Neuronal stem cell (in vitro differentiated cells): ENCODE data around the gene PFDN1.

Source experiments
- DNase-seq: peaks from one replicate; pipeline ENCODE4 v3.0.0-alpha.2; 2013; ENCODE audit warnings: low spot score
- H2AFZ ChIP-seq: one replicate; pipeline ENCODE4 v1.6.1; 2013; ENCODE audit warnings: mild to moderate bottlenecking, low read length, inconsistent platforms
- H2AK5ac ChIP-seq: 2 replicates; pipeline ENCODE4 v1.6.1; 2013; ENCODE audit warnings: low read depth, mild to moderate bottlenecking, inconsistent platforms, low read length, moderate library complexity, mixed read lengths
- H2BK120ac ChIP-seq: 2 replicates; pipeline ENCODE4 v1.6.1; 2013; ENCODE audit warnings: low read depth, mild to moderate bottlenecking, inconsistent platforms, low read length, moderate library complexity, mixed read lengths
- H2BK12ac ChIP-seq: one replicate; pipeline ENCODE4 v1.6.1; 2013; ENCODE audit warnings: low read length, inconsistent platforms
- H2BK15ac ChIP-seq: 2 replicates; pipeline ENCODE4 v1.6.1; 2013; ENCODE audit warnings: mild to moderate bottlenecking, low read length, inconsistent platforms, mixed read lengths
- H2BK5ac ChIP-seq: one replicate; pipeline ENCODE4 v1.6.1; 2013; ENCODE audit warnings: inconsistent platforms, mild to moderate bottlenecking, low read length, moderate library complexity
- H3K14ac ChIP-seq: one replicate; pipeline ENCODE4 v1.6.1; 2013; ENCODE audit warnings: low read length, inconsistent platforms
- H3K18ac ChIP-seq: 2 replicates; pipeline ENCODE4 v1.6.1; 2013; ENCODE audit warnings: low read length, inconsistent platforms
- H3K23ac ChIP-seq: 2 replicates; pipeline ENCODE4 v1.6.1; 2013; ENCODE audit warnings: low read depth, mild to moderate bottlenecking, mixed read lengths, low read length, inconsistent platforms; ENCODE audit not compliant: poor library complexity
- H3K27ac ChIP-seq: replicated peaks from 3 replicates; pipeline ENCODE4 v1.5.1; 2013; ENCODE audit warnings: low read length, inconsistent platforms
- H3K27me3 ChIP-seq, 3 experiments: 2 replicates each; pipeline ENCODE4 v1.6.1; 2013; ENCODE audit warnings: low read length in 3 of 3, mild to moderate bottlenecking in 2 of 3, inconsistent platforms in 1 of 3, low read depth in 1 of 3, mixed read lengths in 1 of 3, moderate library complexity in 1 of 3; ENCODE audit not compliant: control insufficient read depth in 3 of 3, insufficient read depth in 3 of 3
- H3K36me3 ChIP-seq, 2 donors: replicated peaks in 1 of 2; 2 replicates each; pipeline ENCODE4 v1.6.1; 2013; ENCODE audit warnings: low read length in 2 of 2; ENCODE audit not compliant: control insufficient read depth in 2 of 2, insufficient read depth in 2 of 2
- H3K4ac ChIP-seq: 2 replicates; pipeline ENCODE4 v1.6.1; 2013; ENCODE audit warnings: inconsistent platforms, mild to moderate bottlenecking, low read length, moderate library complexity
- H3K4me1 ChIP-seq, 2 donors: 1 replicate in 1 of 2; 2 replicates in 1 of 2; pipeline ENCODE4 v1.6.1; 2013; ENCODE audit warnings: low read length in 2 of 2, low read depth in 1 of 2; ENCODE audit not compliant: control insufficient read depth in 2 of 2, insufficient read depth in 1 of 2
- H3K4me2 ChIP-seq: one replicate; pipeline ENCODE4 v1.6.1; 2013; ENCODE audit warnings: mild to moderate bottlenecking, low read length, inconsistent platforms; ENCODE audit not compliant: insufficient read depth, poor library complexity, severe bottlenecking
- H3K4me3 ChIP-seq, 2 donors: 2 replicates each; pipeline ENCODE4 v1.5.1; 2013; ENCODE audit warnings: low read length in 2 of 2, mild to moderate bottlenecking in 2 of 2, inconsistent platforms in 1 of 2, moderate library complexity in 1 of 2
- H3K79me1 ChIP-seq: one replicate; pipeline ENCODE4 v1.6.1; 2013; ENCODE audit warnings: low read depth, mild to moderate bottlenecking, inconsistent platforms, low read length, moderate library complexity
- H3K9ac ChIP-seq: one replicate; pipeline ENCODE4 v1.6.1; 2013; ENCODE audit warnings: mild to moderate bottlenecking, low read depth, low read length, inconsistent platforms; ENCODE audit not compliant: poor library complexity
- H3K9me3 ChIP-seq, 2 donors: replicated peaks in 1 of 2; 2 replicates each; pipeline versions ENCODE3 to v1.6.1; 2013; ENCODE audit warnings: low read length in 2 of 2, mild to moderate bottlenecking in 2 of 2, inconsistent platforms in 1 of 2, low read depth in 1 of 2, mixed read lengths in 1 of 2, moderate library complexity in 1 of 2; ENCODE audit not compliant: control insufficient read depth in 2 of 2, insufficient read depth in 1 of 2
- H4K8ac ChIP-seq: one replicate; pipeline ENCODE4 v1.6.1; 2013; ENCODE audit warnings: low read depth, mild to moderate bottlenecking, inconsistent platforms, low read length, moderate library complexity
- H4K91ac ChIP-seq: one replicate; pipeline ENCODE4 v1.6.1; 2013; ENCODE audit warnings: low read length, low read depth, mild to moderate bottlenecking, inconsistent platforms; ENCODE audit not compliant: poor library complexity
- WGBS, 2 donors: extraction: QIAGEN DNeasy Blood & Tissue Kit; methylation state at CpG; one replicate each; pipeline ENCODE4 v1.1.7; 2013; ENCODE audit warnings: missing lambda C conversion rate in 2 of 2, mixed read lengths in 1 of 2; ENCODE audit not compliant: insufficient read length in 2 of 2, insufficient replicate concordance in 1 of 2; ENCODE audit errors: extremely low coverage in 2 of 2; 5-methylcytosine and 5-hydroxymethylcytosine counted together

PFDN1 gene

DNA sequence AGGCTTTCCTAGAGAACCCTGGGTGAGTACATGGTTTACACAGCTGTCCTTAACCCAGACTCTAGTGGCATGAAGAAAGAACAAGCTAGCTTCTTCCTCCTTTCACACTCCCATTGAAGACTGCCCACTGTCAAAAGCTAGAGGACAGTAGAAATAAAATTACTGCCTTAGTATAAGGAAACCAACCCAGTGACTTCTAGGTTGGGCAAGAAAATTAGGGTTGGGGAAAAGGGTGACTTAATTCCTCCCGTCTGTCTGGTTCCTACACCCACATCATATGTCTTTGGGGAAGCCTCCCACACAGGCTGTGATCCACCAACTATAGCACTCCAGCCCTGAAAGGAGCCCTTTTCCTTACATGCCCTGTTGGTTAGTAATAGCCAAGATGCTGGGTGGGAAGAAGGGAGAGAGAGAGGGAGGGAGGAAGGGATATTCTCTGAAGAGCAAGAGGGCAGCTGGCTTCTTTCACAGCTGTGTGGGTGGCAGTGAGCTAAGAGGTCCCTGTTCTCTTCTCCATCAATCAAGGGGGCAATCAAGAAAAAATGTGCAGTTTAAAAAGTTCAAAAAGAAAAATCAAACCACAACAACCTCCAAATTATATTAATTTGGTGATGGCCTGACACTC lies 21.8 kb upstream of the PFDN1 start:
- Histone ChIP-seq H2BK5ac (no peak overlapping the region), H3K14ac (no peak overlapping the region), H3K18ac (no peak overlapping the region), H3K4me2 (no peak overlapping the region), H3K4ac (no peak overlapping the region), H3K27me3 (no peaks in the 10 kb centered on the region), H3K79me1 (no peaks in the 10 kb centered on the region), H4K8ac (no peak overlapping the region), H3K27ac (no peak overlapping the region), H2BK120ac (peak overlapping the region; percentile 30), H4K91ac (no peak overlapping the region), H3K4me1 (peaks cover 22 to 36% of the 10 kb centered on the region in 2 donors), H2BK12ac (no peak overlapping the region), H2AK5ac (no peak overlapping the region), H2BK15ac (peak overlapping the region; percentile 11), H3K23ac (no peak overlapping the region), H3K4me3 (no peak overlapping the region), H2AFZ (peak overlapping the region; percentile 4), H3K36me3 (no peaks in the 10 kb centered on the region), H3K9ac (no peak overlapping the region), H3K9me3 (no peaks in the 10 kb centered on the region)
- no peak for DNase-seq
- WGBS, 2 donors, result no CpG with 5 or more reads among the region's 1 CpG

DNA sequence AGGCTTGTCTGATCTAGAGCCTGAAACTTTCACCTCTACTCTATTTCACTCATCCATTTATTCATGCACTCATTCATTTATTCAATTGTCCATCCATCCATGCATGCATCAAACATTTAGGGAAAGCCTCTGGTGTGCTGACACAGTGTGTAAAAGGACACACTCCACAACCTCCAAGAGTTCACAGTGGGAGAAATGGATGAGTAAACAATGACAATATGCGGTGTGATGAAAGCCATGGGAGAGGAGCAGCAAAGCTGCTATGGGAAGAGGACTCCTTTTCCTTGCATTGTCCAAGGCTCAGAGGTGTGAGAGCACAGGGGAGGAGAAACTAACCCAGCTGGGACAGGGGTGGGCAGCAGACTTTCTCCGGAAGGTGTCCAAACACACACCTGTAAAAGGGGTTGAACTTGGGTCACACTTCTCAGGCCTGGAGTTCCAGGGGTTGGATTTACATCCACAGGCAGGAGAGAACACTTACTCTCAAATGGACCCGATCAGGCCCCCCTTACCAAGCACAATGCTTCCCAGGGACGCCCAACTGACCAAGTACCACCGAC lies 21.2 kb upstream of the PFDN1 start:
- Histone ChIP-seq H3K4me3 (no peak overlapping the region), H4K8ac (no peak overlapping the region), H3K4ac (no peak overlapping the region), H3K14ac (no peak overlapping the region), H3K18ac (no peak overlapping the region), H2BK5ac (no peak overlapping the region), H3K23ac (no peak overlapping the region), H4K91ac (no peak overlapping the region), H2BK120ac (peak overlapping the region; percentile 30), H2AK5ac (no peak overlapping the region), H3K36me3 (no peaks in the 10 kb centered on the region), H3K79me1 (no peaks in the 10 kb centered on the region), H3K4me1 (peaks cover 22 to 36% of the 10 kb centered on the region in 2 donors), H3K9ac (no peak overlapping the region), H3K4me2 (no peak overlapping the region), H2AFZ (peak overlapping the region; percentile 4), H3K27me3 (no peaks in the 10 kb centered on the region), H2BK15ac (no peak overlapping the region), H2BK12ac (no peak overlapping the region), H3K27ac (no peak overlapping the region), H3K9me3 (no peaks in the 10 kb centered on the region)
- no peak for DNase-seq
- WGBS, 2 donors, result no CpG with 5 or more reads among the region's 5 CpGs

DNA sequence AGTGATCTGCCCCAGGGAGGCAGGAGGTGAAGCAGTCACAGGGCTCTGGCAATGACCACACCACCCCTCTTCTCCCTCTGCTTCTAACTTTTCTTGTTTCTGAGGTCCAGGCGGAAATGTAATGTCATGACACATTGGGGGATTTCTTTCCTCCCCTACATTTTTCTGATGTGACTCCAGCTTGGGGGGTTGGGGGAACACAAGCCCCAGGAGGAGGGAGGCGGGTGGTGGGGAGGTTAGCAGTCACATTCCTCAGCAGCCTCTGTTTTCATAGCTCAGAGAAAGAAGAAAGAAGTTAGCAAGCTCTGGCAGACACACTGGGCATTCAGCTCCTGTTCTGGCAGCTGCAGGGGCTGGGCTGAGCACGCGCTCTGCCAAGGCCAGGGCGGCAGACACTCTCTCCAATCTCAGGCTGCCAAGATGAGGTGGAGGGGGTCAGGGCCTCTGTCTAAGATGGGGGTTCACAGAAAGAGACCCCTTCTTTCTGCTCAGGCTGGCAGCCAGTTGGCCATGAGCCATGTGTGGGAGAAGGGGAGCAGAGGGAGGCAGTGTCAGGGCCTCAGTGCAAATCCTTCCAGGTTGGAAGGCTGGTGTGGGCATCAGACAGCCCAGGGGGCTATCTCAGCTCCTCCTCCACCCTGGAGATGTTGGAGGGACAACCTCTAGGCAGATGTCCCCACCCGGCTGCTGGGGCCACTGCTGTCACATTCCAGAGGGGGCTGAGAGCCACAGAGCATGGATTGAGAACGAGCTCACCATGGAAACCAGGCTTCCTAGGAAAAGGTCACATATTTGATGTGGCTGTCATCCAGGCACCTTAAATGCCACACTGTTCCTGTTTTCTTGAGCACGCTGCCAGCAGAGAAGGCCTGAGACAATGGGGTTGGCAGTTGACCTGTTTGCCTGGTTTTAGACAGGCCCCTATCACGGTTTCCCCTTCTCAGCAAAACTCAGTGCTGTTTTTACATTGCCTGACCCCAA lies 20.1 kb upstream of the PFDN1 start:
- no peak for DNase-seq
- H3K4me3 ChIP-seq, result no peak overlapping the region
- H3K18ac ChIP-seq, result peak overlapping the region; percentile 73
- H2BK12ac ChIP-seq, result no peak overlapping the region
- no CpG with 5 or more reads among the region's 9 CpGs for WGBS, 2 donors
- H2BK120ac ChIP-seq, result peak overlapping the region; percentile 23
- no peak overlapping the region for H3K23ac ChIP-seq
- peak overlapping the region; percentile 72 for H2BK5ac ChIP-seq
- no peaks in the 10 kb centered on the region for H3K27me3 ChIP-seq
- H2AK5ac ChIP-seq, result no peak overlapping the region
- H3K4me1 ChIP-seq, result peaks cover 20 to 31% of the 10 kb centered on the region in 2 donors
- no peaks in the 10 kb centered on the region for H3K79me1 ChIP-seq
- H2AFZ ChIP-seq, result peak overlapping the region; percentile 36
- H3K36me3 ChIP-seq, result no peaks in the 10 kb centered on the region
- H2BK15ac ChIP-seq, result no peak overlapping the region
- no peak overlapping the region for H4K91ac ChIP-seq
- no peak overlapping the region for H4K8ac ChIP-seq
- peak overlapping the region; percentile 23 for H3K4me2 ChIP-seq
- H3K9me3 ChIP-seq, result no peaks in the 10 kb centered on the region
- peak overlapping the region; percentile 40 for H3K27ac ChIP-seq
- no peak overlapping the region for H3K4ac ChIP-seq
- no peak overlapping the region for H3K9ac ChIP-seq
- no peak overlapping the region for H3K14ac ChIP-seq

DNA sequence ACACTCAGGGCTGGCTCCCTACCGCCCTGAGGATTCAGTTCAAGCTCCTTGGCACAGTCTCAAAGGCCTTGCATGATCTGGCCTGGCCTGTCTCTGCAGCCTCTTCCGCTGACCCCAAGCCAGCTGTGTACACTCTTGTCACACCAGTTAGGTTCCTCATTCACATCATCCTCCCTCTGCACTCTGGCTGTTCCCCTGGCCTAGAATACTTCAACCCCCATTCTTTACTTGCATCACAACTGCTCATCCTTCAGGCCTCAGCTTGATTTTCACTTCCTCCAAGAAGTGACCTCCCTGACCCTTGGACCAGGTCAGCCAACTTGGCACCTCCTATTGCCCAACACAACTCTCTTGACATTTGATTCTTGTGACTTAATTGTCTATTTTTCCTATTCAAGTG lies 18.9 kb upstream of the PFDN1 start:
- peak overlapping the region; percentile 7 for H2BK5ac ChIP-seq

More for the DNA sequence above, 18.9 kb upstream of the PFDN1 start:
- Histone ChIP-seq H2AK5ac (no peak overlapping the region), H4K8ac (no peak overlapping the region), H3K27me3 (no peaks in the 10 kb centered on the region), H3K9me3 (no peaks in the 10 kb centered on the region), H2BK15ac (no peak overlapping the region), H3K4me1 (peaks cover 15 to 24% of the 10 kb centered on the region in 2 donors), H2AFZ (no peak overlapping the region), H3K9ac (no peak overlapping the region), H3K79me1 (no peaks in the 10 kb centered on the region), H2BK12ac (no peak overlapping the region), H3K18ac (peak overlapping the region; percentile 23), H3K4me3 (no peak overlapping the region), H4K91ac (no peak overlapping the region), H3K4me2 (no peak overlapping the region), H2BK120ac (no peak overlapping the region), H3K27ac (no peak overlapping the region), H3K14ac (no peak overlapping the region), H3K36me3 (no peaks in the 10 kb centered on the region), H3K4ac (no peak overlapping the region), H3K23ac (no peak overlapping the region)
- no peak for DNase-seq
- WGBS, 2 donors, result no CpG with 5 or more reads among the region's 2 CpGs
